HEK293 (cell line): ENCODE measurements around the gene SLC41A1.

ENCODE experiments used
- GLIS1 ChIP-seq: fragments of 450-650 bp; formaldehyde crosslinking; IDR thresholded peaks from 2 replicates; pipeline ENCODE4 v1.5.1; 2016; ENCODE audit warnings: missing biosample characterization, missing genetic modification characterization
- ZEB2 ChIP-seq: fragments of 450-650 bp; formaldehyde crosslinking; IDR thresholded peaks from 2 replicates; pipeline ENCODE4 v1.5.1; 2016; ENCODE audit warnings: missing biosample characterization, missing genetic modification characterization
- ZIC2 ChIP-seq: fragments of 450-650 bp; formaldehyde crosslinking; IDR thresholded peaks from 2 replicates; pipeline ENCODE4 v1.5.1; 2016; ENCODE audit warnings: missing biosample characterization, missing genetic modification characterization
- ZNF10 ChIP-seq: fragments of 450-650 bp; formaldehyde crosslinking; IDR thresholded peaks from 2 replicates; pipeline ENCODE4 v1.5.1; 2017; ENCODE audit warnings: missing biosample characterization, missing genetic modification characterization
- ZNF138 ChIP-seq: fragments of 450-650 bp; formaldehyde crosslinking; IDR thresholded peaks from 2 replicates; pipeline ENCODE4 v1.5.1; 2016; ENCODE audit warnings: missing biosample characterization, missing genetic modification characterization, borderline replicate concordance
- ZNF16 ChIP-seq: fragments of 450-650 bp; formaldehyde crosslinking; IDR thresholded peaks from 2 replicates; pipeline ENCODE4 v1.5.1; 2016; ENCODE audit warnings: low read depth, missing biosample characterization, missing genetic modification characterization
- ZNF24 ChIP-seq: fragments of 450-650 bp; formaldehyde crosslinking; IDR thresholded peaks from 2 replicates; pipeline ENCODE4 v1.5.1; 2016; ENCODE audit warnings: missing biosample characterization, missing genetic modification characterization
- ZNF362 ChIP-seq: fragments of 450-650 bp; formaldehyde crosslinking; IDR thresholded peaks from 2 replicates; pipeline ENCODE4 v1.5.1; 2016; ENCODE audit warnings: missing biosample characterization, missing genetic modification characterization
- ZNF37A ChIP-seq: fragments of 450-650 bp; IDR thresholded peaks from 2 replicates; pipeline ENCODE4 v1.5.1; 2018; ENCODE audit warnings: missing biosample characterization, missing genetic modification characterization
- ZNF394 ChIP-seq: fragments of 450-650 bp; formaldehyde crosslinking; IDR thresholded peaks from 2 replicates; pipeline ENCODE4 v1.5.1; 2016; ENCODE audit warnings: missing biosample characterization, missing genetic modification characterization, mild to moderate bottlenecking, moderate library complexity, borderline replicate concordance
- ZNF529 ChIP-seq: fragments of 450-650 bp; formaldehyde crosslinking; IDR thresholded peaks from 2 replicates; pipeline ENCODE4 v1.5.1; 2017; ENCODE audit warnings: missing genetic modification characterization, missing biosample characterization; ENCODE audit not compliant: insufficient replicate concordance
- ZNF530 ChIP-seq: fragments of 450-650 bp; formaldehyde crosslinking; IDR thresholded peaks from 2 replicates; pipeline ENCODE4 v1.5.1; 2016; ENCODE audit warnings: low read depth, missing biosample characterization, missing genetic modification characterization
- ZNF701 ChIP-seq: fragments of 450-650 bp; formaldehyde crosslinking; IDR thresholded peaks from 2 replicates; pipeline ENCODE4 v1.5.1; 2016; ENCODE audit warnings: missing biosample characterization, missing genetic modification characterization
- ZNF747 ChIP-seq: fragments of 450-650 bp; formaldehyde crosslinking; IDR thresholded peaks from 2 replicates; pipeline ENCODE4 v1.5.1; 2016; ENCODE audit warnings: missing biosample characterization, missing genetic modification characterization
- ZNF777 ChIP-seq: fragments of 450-650 bp; formaldehyde crosslinking; IDR thresholded peaks from 2 replicates; pipeline ENCODE4 v1.5.1; 2017; ENCODE audit warnings: missing biosample characterization, missing genetic modification characterization, borderline replicate concordance
- ZNF837 ChIP-seq: fragments of 450-650 bp; formaldehyde crosslinking; IDR thresholded peaks from 2 replicates; pipeline ENCODE4 v1.5.1; 2016; ENCODE audit warnings: missing biosample characterization, missing genetic modification characterization
- ZSCAN4 ChIP-seq: fragments of 450-650 bp; formaldehyde crosslinking; IDR thresholded peaks from 2 replicates; pipeline ENCODE4 v1.5.1; 2017; ENCODE audit warnings: missing biosample characterization, missing genetic modification characterization
- TF ChIP-seq, protein P1 (sequence below): fragments of 450-650 bp; formaldehyde crosslinking; IDR thresholded peaks from 2 replicates; pipeline ENCODE4 v1.5.1; 2016; ENCODE audit warnings: missing biosample characterization, missing genetic modification characterization, borderline replicate concordance
- TF ChIP-seq, protein P2 (sequence below): fragments of 450-650 bp; formaldehyde crosslinking; IDR thresholded peaks from 2 replicates; pipeline ENCODE4 v1.5.1; 2016; ENCODE audit warnings: missing biosample characterization, missing genetic modification characterization
- TF ChIP-seq, protein P3 (sequence below): fragments of 450-650 bp; formaldehyde crosslinking; IDR thresholded peaks from 2 replicates; pipeline ENCODE4 v1.5.1; 2016; ENCODE audit warnings: missing biosample characterization, missing genetic modification characterization
- TF ChIP-seq, protein P4 (sequence below): fragments of 450-650 bp; formaldehyde crosslinking; IDR thresholded peaks from 2 replicates; pipeline ENCODE4; 2016; ENCODE audit warnings: missing biosample characterization, missing genetic modification characterization
- TF ChIP-seq, protein P5 (sequence below): fragments of 450-650 bp; formaldehyde crosslinking; optimal IDR thresholded peaks from 2 replicates; pipeline ENCODE3; 2016; ENCODE audit warnings: missing biosample characterization, mild to moderate bottlenecking, missing genetic modification characterization

The SLC41A1 gene

GRCh38 chr1:205750138-205751035 is 62.6 kb downstream of the SLC41A1 start, which contains the start of gene NUCKS1 (continued):
- TF ChIP-seq ZNF138 (tag by site-specific recombination): no peak
- TF ChIP-seq ZNF16 (tag by site-specific recombination): no peak
- TF ChIP-seq ZNF362 (tag by site-specific recombination): no peak
- no peak for TF ChIP-seq ZNF529 (tag by site-specific recombination)
- TF ChIP-seq, protein P1, sequence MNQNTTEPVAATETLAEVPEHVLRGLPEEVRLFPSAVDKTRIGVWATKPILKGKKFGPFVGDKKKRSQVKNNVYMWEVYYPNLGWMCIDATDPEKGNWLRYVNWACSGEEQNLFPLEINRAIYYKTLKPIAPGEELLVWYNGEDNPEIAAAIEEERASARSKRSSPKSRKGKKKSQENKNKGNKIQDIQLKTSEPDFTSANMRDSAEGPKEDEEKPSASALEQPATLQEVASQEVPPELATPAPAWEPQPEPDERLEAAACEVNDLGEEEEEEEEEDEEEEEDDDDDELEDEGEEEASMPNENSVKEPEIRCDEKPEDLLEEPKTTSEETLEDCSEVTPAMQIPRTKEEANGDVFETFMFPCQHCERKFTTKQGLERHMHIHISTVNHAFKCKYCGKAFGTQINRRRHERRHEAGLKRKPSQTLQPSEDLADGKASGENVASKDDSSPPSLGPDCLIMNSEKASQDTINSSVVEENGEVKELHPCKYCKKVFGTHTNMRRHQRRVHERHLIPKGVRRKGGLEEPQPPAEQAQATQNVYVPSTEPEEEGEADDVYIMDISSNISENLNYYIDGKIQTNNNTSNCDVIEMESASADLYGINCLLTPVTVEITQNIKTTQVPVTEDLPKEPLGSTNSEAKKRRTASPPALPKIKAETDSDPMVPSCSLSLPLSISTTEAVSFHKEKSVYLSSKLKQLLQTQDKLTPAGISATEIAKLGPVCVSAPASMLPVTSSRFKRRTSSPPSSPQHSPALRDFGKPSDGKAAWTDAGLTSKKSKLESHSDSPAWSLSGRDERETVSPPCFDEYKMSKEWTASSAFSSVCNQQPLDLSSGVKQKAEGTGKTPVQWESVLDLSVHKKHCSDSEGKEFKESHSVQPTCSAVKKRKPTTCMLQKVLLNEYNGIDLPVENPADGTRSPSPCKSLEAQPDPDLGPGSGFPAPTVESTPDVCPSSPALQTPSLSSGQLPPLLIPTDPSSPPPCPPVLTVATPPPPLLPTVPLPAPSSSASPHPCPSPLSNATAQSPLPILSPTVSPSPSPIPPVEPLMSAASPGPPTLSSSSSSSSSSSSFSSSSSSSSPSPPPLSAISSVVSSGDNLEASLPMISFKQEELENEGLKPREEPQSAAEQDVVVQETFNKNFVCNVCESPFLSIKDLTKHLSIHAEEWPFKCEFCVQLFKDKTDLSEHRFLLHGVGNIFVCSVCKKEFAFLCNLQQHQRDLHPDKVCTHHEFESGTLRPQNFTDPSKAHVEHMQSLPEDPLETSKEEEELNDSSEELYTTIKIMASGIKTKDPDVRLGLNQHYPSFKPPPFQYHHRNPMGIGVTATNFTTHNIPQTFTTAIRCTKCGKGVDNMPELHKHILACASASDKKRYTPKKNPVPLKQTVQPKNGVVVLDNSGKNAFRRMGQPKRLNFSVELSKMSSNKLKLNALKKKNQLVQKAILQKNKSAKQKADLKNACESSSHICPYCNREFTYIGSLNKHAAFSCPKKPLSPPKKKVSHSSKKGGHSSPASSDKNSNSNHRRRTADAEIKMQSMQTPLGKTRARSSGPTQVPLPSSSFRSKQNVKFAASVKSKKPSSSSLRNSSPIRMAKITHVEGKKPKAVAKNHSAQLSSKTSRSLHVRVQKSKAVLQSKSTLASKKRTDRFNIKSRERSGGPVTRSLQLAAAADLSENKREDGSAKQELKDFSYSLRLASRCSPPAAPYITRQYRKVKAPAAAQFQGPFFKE (tag by site-specific recombination): no peak
- TF ChIP-seq ZNF701 (tag by site-specific recombination): no peak
- TF ChIP-seq, protein P2, sequence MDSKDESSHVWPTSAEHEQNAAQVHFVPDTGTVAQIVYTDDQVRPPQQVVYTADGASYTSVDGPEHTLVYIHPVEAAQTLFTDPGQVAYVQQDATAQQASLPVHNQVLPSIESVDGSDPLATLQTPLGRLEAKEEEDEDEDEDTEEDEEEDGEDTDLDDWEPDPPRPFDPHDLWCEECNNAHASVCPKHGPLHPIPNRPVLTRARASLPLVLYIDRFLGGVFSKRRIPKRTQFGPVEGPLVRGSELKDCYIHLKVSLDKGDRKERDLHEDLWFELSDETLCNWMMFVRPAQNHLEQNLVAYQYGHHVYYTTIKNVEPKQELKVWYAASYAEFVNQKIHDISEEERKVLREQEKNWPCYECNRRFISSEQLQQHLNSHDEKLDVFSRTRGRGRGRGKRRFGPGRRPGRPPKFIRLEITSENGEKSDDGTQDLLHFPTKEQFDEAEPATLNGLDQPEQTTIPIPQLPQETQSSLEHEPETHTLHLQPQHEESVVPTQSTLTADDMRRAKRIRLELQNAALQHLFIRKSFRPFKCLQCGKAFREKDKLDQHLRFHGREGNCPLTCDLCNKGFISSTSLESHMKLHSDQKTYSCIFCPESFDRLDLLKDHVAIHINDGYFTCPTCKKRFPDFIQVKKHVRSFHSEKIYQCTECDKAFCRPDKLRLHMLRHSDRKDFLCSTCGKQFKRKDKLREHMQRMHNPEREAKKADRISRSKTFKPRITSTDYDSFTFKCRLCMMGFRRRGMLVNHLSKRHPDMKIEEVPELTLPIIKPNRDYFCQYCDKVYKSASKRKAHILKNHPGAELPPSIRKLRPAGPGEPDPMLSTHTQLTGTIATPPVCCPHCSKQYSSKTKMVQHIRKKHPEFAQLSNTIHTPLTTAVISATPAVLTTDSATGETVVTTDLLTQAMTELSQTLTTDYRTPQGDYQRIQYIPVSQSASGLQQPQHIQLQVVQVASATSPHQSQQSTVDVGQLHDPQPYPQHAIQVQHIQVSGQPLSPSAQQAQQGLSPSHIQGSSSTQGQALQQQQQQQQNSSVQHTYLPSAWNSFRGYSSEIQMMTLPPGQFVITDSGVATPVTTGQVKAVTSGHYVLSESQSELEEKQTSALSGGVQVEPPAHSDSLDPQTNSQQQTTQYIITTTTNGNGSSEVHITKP (tag by site-specific recombination): peak; percentile 72
- TF ChIP-seq ZNF24 (tag by site-specific recombination): peak; percentile 70
- peak; percentile 69 for TF ChIP-seq ZNF10 (tag by site-specific recombination)
- TF ChIP-seq, protein P3, sequence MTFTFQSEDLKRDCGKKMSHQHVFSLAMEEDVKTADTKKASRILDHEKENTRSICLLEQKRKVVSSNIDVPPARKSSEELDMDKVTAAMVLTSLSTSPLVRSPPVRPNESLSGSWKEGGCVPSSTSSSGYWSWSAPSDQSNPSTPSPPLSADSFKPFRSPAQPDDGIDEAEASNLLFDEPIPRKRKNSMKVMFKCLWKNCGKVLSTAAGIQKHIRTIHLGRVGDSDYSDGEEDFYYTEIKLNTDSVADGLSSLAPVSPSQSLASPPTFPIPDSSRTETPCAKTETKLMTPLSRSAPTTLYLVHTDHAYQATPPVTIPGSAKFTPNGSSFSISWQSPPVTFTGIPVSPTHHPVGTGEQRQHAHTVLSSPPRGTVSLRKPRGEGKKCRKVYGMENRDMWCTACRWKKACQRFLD (tag by site-specific recombination): no peak
- TF ChIP-seq ZNF777 (tag by site-specific recombination): no peak
- TF ChIP-seq GLIS1 (tag by site-specific recombination): peak; percentile 99
- TF ChIP-seq ZNF530 (tag by site-specific recombination): no peak
- peak; percentile 76 for TF ChIP-seq ZNF394
- TF ChIP-seq ZNF747 (tag by site-specific recombination): no peak
- 0 out of 2 replicates have a peak, but pooled peaks have one; percentile 62 for TF ChIP-seq ZSCAN4
- TF ChIP-seq ZNF837 (tag by site-specific recombination): no peak
- TF ChIP-seq, protein P4, sequence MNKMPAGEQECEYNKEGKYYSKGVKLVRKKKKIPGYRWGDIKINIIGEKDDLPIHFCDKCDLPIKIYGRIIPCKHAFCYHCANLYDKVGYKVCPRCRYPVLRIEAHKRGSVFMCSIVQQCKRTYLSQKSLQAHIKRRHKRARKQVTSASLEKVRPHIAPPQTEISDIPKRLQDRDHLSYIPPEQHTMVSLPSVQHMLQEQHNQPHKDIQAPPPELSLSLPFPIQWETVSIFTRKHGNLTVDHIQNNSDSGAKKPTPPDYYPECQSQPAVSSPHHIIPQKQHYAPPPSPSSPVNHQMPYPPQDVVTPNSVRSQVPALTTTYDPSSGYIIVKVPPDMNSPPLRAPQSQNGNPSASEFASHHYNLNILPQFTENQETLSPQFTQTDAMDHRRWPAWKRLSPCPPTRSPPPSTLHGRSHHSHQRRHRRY (tag by site-specific recombination): peak; percentile 91; the same call in 1 of the 2 replicates
- TF ChIP-seq ZIC2 (tag by site-specific recombination): peak; percentile 88
- no peak for TF ChIP-seq ZNF37A (tag by site-specific recombination)
- TF ChIP-seq, protein P5, sequence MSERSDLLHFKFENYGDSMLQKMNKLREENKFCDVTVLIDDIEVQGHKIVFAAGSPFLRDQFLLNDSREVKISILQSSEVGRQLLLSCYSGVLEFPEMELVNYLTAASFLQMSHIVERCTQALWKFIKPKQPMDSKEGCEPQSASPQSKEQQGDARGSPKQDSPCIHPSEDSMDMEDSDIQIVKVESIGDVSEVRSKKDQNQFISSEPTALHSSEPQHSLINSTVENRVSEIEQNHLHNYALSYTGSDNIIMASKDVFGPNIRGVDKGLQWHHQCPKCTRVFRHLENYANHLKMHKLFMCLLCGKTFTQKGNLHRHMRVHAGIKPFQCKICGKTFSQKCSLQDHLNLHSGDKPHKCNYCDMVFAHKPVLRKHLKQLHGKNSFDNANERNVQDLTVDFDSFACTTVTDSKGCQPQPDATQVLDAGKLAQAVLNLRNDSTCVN (tag by site-specific recombination): no peak
- peak; percentile 76; the same call in 1 of the 2 replicates for TF ChIP-seq ZEB2
